ENCODE results near the gene URB2. TPM values are rescaled to one million over a fixed set of nuclear protein-coding genes. Genes with fewer than 3 reads are reported as not detected.

Gene URB2
- total and polyA plus RNA-seq, 2 donors (not counting 3 experiments of a cell fraction or from before 2014, with no cell fraction given): 4.7 to 12.4 TPM

GRCh38 chr1:229619614-229620013 is 6.4 kb upstream of the URB2 start:
- H3K36me3 ChIP-seq (ENCODE audit: control insufficient read depth in 2 of 2, extremely low read depth in 1 of 2, insufficient read depth in 2 of 2, low read length in 2 of 2): no peaks in the 10 kb centered on the region
- ChIA-PET CTCF (no interaction called here), POLR2A (no interaction called here)
- no peaks in the 10 kb centered on the region for H3K9me1 ChIP-seq (replicated peaks; ENCODE audit: control insufficient read depth, extremely low read depth, insufficient read depth, low read length)
- dilution Hi-C loops (cut with MboI; ENCODE audit: extremely low pct_ligation_motif_present, low sequenced_read_pairs) (no loop called here), intact Hi-C loops (cut with micrococcal nuclease) (no loop called here)
- H3K79me2 ChIP-seq (ENCODE audit: control insufficient read depth, insufficient read depth, low read length): peaks cover 86% of the 10 kb centered on the region
- H4K20me1 ChIP-seq (replicated peaks; ENCODE audit: control insufficient read depth, extremely low read depth, insufficient read depth, low read length): no peaks in the 10 kb centered on the region
- TF ChIP-seq POLR2A (IDR thresholded peaks at IDR 0.05; ENCODE audit: low read depth, low read length) (no peak), FOS (IDR thresholded peaks at IDR 0.05; ENCODE audit: borderline replicate concordance, insufficient read depth, low read length) (no peak), POLR2AphosphoS5 (IDR thresholded peaks at IDR 0.05; ENCODE audit: insufficient read depth, low read depth, low read length) (no peak), EZH2 (IDR thresholded peaks at IDR 0.05; ENCODE audit: borderline replicate concordance, low read depth, low read length, severe bottlenecking) (no peak), MYC (IDR thresholded peaks at IDR 0.05; ENCODE audit: low read depth, low read length) (no peak), JUN (IDR thresholded peaks at IDR 0.05; ENCODE audit: borderline replicate concordance, insufficient read depth, insufficient read length, low read depth) (no peak), MAX (IDR thresholded peaks at IDR 0.05; ENCODE audit: insufficient read depth, insufficient read length) (no peak), GATA2 (IDR thresholded peaks at IDR 0.05; ENCODE audit: insufficient read depth, insufficient read length, low read depth, low read length) (no peak)
- TF ChIP-seq, protein P1, sequence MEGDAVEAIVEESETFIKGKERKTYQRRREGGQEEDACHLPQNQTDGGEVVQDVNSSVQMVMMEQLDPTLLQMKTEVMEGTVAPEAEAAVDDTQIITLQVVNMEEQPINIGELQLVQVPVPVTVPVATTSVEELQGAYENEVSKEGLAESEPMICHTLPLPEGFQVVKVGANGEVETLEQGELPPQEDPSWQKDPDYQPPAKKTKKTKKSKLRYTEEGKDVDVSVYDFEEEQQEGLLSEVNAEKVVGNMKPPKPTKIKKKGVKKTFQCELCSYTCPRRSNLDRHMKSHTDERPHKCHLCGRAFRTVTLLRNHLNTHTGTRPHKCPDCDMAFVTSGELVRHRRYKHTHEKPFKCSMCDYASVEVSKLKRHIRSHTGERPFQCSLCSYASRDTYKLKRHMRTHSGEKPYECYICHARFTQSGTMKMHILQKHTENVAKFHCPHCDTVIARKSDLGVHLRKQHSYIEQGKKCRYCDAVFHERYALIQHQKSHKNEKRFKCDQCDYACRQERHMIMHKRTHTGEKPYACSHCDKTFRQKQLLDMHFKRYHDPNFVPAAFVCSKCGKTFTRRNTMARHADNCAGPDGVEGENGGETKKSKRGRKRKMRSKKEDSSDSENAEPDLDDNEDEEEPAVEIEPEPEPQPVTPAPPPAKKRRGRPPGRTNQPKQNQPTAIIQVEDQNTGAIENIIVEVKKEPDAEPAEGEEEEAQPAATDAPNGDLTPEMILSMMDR (IDR thresholded peaks at IDR 0.05; ENCODE audit: extremely low read depth in 1 of 2, insufficient read depth in 1 of 2, low read depth in 1 of 2, low read length in 2 of 2): no peak
- no peak overlapping the region for H3K9ac ChIP-seq (replicated peaks; ENCODE audit: extremely low read depth, insufficient read depth, low read length)
- no peak for DNase-seq (ENCODE audit: low read depth, low spot score)
- H3K27me3 ChIP-seq (ENCODE audit: control insufficient read depth in 2 of 2, insufficient read depth in 2 of 2, low read length in 2 of 2): no peaks in the 10 kb centered on the region
- no peak overlapping the region for H3K27ac ChIP-seq (ENCODE audit: insufficient read depth, low read depth, low read length)
- no peak overlapping the region for H2AFZ ChIP-seq (ENCODE audit: low read depth, low read length)
- no TSS peak for BruUV-seq (replicated peaks)
- H3K4me3 ChIP-seq (replicated peaks in 1 of 3; ENCODE audit: insufficient read depth in 1 of 3, low read depth in 1 of 3, low read length in 3 of 3): no peak overlapping the region
- no peak for FAIRE-seq
- H3K4me2 ChIP-seq (ENCODE audit: insufficient read depth, low read length): no peak overlapping the region
- H3K4me1 ChIP-seq (ENCODE audit: control insufficient read depth, extremely low read depth, insufficient read depth, low read length): peaks cover 2% of the 10 kb centered on the region
- no peaks in the 10 kb centered on the region for H3K9me3 ChIP-seq (replicated peaks; ENCODE audit: control insufficient read depth, insufficient read depth, low read length)

Measured in endothelial cell of umbilical vein (primary cell).